Activated naive CD8-positive, alpha-beta T cell treated with anti-CD3 and anti-CD28 coated beads, Interleukin-2, amount 10 ng/mL, durations not matched to agents 7 days and 5 days (primary cell): ENCODE data around the gene GOSR1. TPM values are rescaled to one million over a fixed set of nuclear protein-coding genes. Genes with fewer than 3 reads are reported as not detected.
"Not testable (repeated sequence)": the region's sequence is repeated elsewhere in the genome, so short reads cannot be mapped to it uniquely, and the experiment has no call there.

Experiments
- ATAC-seq: fragments of 150-1000 bp; cut with Tn5 transposase; one replicate; pipeline ENCODE4 v1.10.0; 2021; ENCODE audit warnings: low read depth, moderate library complexity
- POLR2A ChIA-PET: fragments of 350-600 bp; sonication (Branson Sonifier 250); formaldehyde crosslinking; loops from one replicate; lab custom pipeline; 2021; ENCODE audit warnings: antibody characterized with exemption; lab: Charles Lee
- DNase-seq: peaks from one replicate; pipeline ENCODE4 v3.0.0; 2021
- H3K27ac Mint-ChIP-seq: one replicate; pipeline ENCODE4 v1.8.0; 2022; ENCODE audit warnings: mild to moderate bottlenecking, mixed read lengths
- H3K27me3 Mint-ChIP-seq: one replicate; pipeline ENCODE4 v1.8.0; 2022; ENCODE audit warnings: mild to moderate bottlenecking, moderate library complexity, mixed read lengths
- H3K36me3 Mint-ChIP-seq: one replicate; pipeline ENCODE4 v1.8.0; 2021; ENCODE audit warnings: mild to moderate bottlenecking, mixed read lengths
- H3K4me1 Mint-ChIP-seq: one replicate; pipeline ENCODE4 v1.8.0; 2021; ENCODE audit warnings: mixed read lengths
- H3K4me3 Mint-ChIP-seq: one replicate; pipeline ENCODE4 v1.8.0; 2022; ENCODE audit warnings: mild to moderate bottlenecking, moderate library complexity, mixed read lengths
- H3K9me3 Mint-ChIP-seq: one replicate; pipeline ENCODE4 v1.8.0; 2021; ENCODE audit warnings: mixed read lengths
- total RNA-seq, 2 experiments: library from RNA; stranded (reverse); gene quantifications; one replicate each; pipeline ENCODE4 v1.2.3, GENCODE V29; 2021

GOSR1 gene
- total RNA-seq, 2 experiments from 2014 or later: 44.8 to 46.8 TPM

- H3K4me3 Mint-ChIP-seq, H3K9me3 Mint-ChIP-seq, POLR2A ChIA-PET, H3K36me3 Mint-ChIP-seq, H3K4me1 Mint-ChIP-seq, ATAC-seq, H3K27me3 Mint-ChIP-seq, H3K27ac Mint-ChIP-seq, DNase-seq: not testable (repeated sequence)
These were observed 87.3 kb downstream of the GOSR1 start for GRCh38 chr17:30564422-30565072.

GRCh38 chr17:30565073-30565935 is 88.1 kb downstream of the GOSR1 start:
- H3K4me3 Mint-ChIP-seq: no peak overlapping the region
- H3K27ac Mint-ChIP-seq: no peak overlapping the region
- H3K9me3 Mint-ChIP-seq: no peaks in the 10 kb centered on the region
- POLR2A ChIA-PET: no interaction called here
- ATAC-seq (no peak), DNase-seq (no peak)
- H3K4me1 Mint-ChIP-seq: no peaks in the 10 kb centered on the region
- H3K27me3 Mint-ChIP-seq: peaks cover 7% of the 10 kb centered on the region
- H3K36me3 Mint-ChIP-seq: no peaks in the 10 kb centered on the region

GRCh38 chr17:30566104-30566503 is 88.9 kb downstream of the GOSR1 start:
- POLR2A ChIA-PET, ATAC-seq: not testable (repeated sequence)

GRCh38 chr17:30566516-30567225 is 89.5 kb downstream of the GOSR1 start:
- H3K27me3 Mint-ChIP-seq, H3K36me3 Mint-ChIP-seq, H3K27ac Mint-ChIP-seq, ATAC-seq, H3K4me1 Mint-ChIP-seq, H3K9me3 Mint-ChIP-seq, DNase-seq, POLR2A ChIA-PET, H3K4me3 Mint-ChIP-seq: not testable (repeated sequence)

More at GRCh38 chr17:30566104-30566503, 88.9 kb downstream of the GOSR1 start:
- not testable (repeated sequence) for H3K4me1 Mint-ChIP-seq, DNase-seq, H3K4me3 Mint-ChIP-seq, H3K27me3 Mint-ChIP-seq, H3K27ac Mint-ChIP-seq, H3K36me3 Mint-ChIP-seq, H3K9me3 Mint-ChIP-seq

GRCh38 chr17:30567231-30568116 is 90.3 kb downstream of the GOSR1 start:
- no peak for ATAC-seq

GRCh38 chr17:30568117-30568430 is 90.9 kb downstream of the GOSR1 start:
- POLR2A ChIA-PET: no interaction called here
- H3K4me3 Mint-ChIP-seq: no peak overlapping the region
- peaks cover 8% of the 10 kb centered on the region for H3K27me3 Mint-ChIP-seq
- no peak overlapping the region for H3K27ac Mint-ChIP-seq
- no peaks in the 10 kb centered on the region for H3K4me1 Mint-ChIP-seq
- no peak for DNase-seq
- H3K9me3 Mint-ChIP-seq: no peaks in the 10 kb centered on the region
- no peak for ATAC-seq
- no peaks in the 10 kb centered on the region for H3K36me3 Mint-ChIP-seq

More at GRCh38 chr17:30567231-30568116, 90.3 kb downstream of the GOSR1 start:
- POLR2A ChIA-PET: no interaction called here
- Mint-ChIP-seq H3K4me3 (no peak overlapping the region), H3K27ac (no peak overlapping the region), H3K4me1 (no peaks in the 10 kb centered on the region), H3K36me3 (no peaks in the 10 kb centered on the region), H3K9me3 (no peaks in the 10 kb centered on the region), H3K27me3 (peaks cover 8% of the 10 kb centered on the region)
- no peak for DNase-seq

GRCh38 chr17:30569531-30570175 is 92.4 kb downstream of the GOSR1 start:
- H3K27ac Mint-ChIP-seq, H3K4me3 Mint-ChIP-seq, DNase-seq, H3K36me3 Mint-ChIP-seq, H3K9me3 Mint-ChIP-seq, H3K27me3 Mint-ChIP-seq, POLR2A ChIA-PET, H3K4me1 Mint-ChIP-seq, ATAC-seq: not testable (repeated sequence)

GRCh38 chr17:30570191-30570590 is 93.0 kb downstream of the GOSR1 start:
- H3K27ac Mint-ChIP-seq: no peak overlapping the region
- POLR2A ChIA-PET: no interaction called here
- ATAC-seq (no peak), DNase-seq (no peak)
- no peaks in the 10 kb centered on the region for H3K9me3 Mint-ChIP-seq
- peaks cover 4% of the 10 kb centered on the region for H3K27me3 Mint-ChIP-seq
- H3K4me3 Mint-ChIP-seq: no peak overlapping the region
- no peaks in the 10 kb centered on the region for H3K4me1 Mint-ChIP-seq
- H3K36me3 Mint-ChIP-seq: no peaks in the 10 kb centered on the region

- no peaks in the 10 kb centered on the region for H3K36me3 Mint-ChIP-seq
- no peak for ATAC-seq
These were observed 93.5 kb downstream of the GOSR1 start for GRCh38 chr17:30570596-30571265.

GRCh38 chr17:30571404-30571803 is 94.2 kb downstream of the GOSR1 start:
- POLR2A ChIA-PET: interaction anchor here (0.6 kb wide), 1 partner anchor 424 kb away, joined by 5 read pairs; no protein-coding TSS in a partner anchor

More at GRCh38 chr17:30570596-30571265, 93.5 kb downstream of the GOSR1 start:
- Mint-ChIP-seq H3K4me1 (no peaks in the 10 kb centered on the region), H3K4me3 (no peak overlapping the region), H3K27me3 (peaks cover 4% of the 10 kb centered on the region), H3K27ac (no peak overlapping the region), H3K9me3 (no peaks in the 10 kb centered on the region)
- POLR2A ChIA-PET: interaction anchor here (0.6 kb wide), 1 partner anchor 423 kb away, joined by 5 read pairs; no protein-coding TSS in a partner anchor
- DNase-seq: no peak

GRCh38 chr17:30571921-30572320 is 94.7 kb downstream of the GOSR1 start:
- POLR2A ChIA-PET: no interaction called here
- no peak overlapping the region for H3K4me3 Mint-ChIP-seq
- no peaks in the 10 kb centered on the region for H3K4me1 Mint-ChIP-seq
- peaks cover 4% of the 10 kb centered on the region for H3K27me3 Mint-ChIP-seq
- no peaks in the 10 kb centered on the region for H3K9me3 Mint-ChIP-seq
- DNase-seq: no peak
- no peak overlapping the region for H3K27ac Mint-ChIP-seq
- ATAC-seq: no peak
- H3K36me3 Mint-ChIP-seq: no peaks in the 10 kb centered on the region

More at GRCh38 chr17:30571404-30571803, 94.2 kb downstream of the GOSR1 start:
- H3K36me3 Mint-ChIP-seq, H3K9me3 Mint-ChIP-seq, H3K27me3 Mint-ChIP-seq, ATAC-seq, DNase-seq, H3K4me1 Mint-ChIP-seq, H3K27ac Mint-ChIP-seq, H3K4me3 Mint-ChIP-seq: not testable (repeated sequence)
